Upper lobe of left lung (tissue), 6 donors: ENCODE data around the gene OPN1LW. TPM values are rescaled to one million over a fixed set of nuclear protein-coding genes. Genes with fewer than 3 reads are reported as not detected.
A peak's percentile ranks its signal among the peaks of the same experiment; 100 is the strongest.

ENCODE experiments used
- ATAC-seq, 2 donors: fragments of 200-7000 bp; cut with Tn5 transposase; one replicate each; pipeline ENCODE4 v1.9.1; 2022; ENCODE audit warnings: mild to moderate bottlenecking in 2 of 2, moderate library complexity in 2 of 2; ENCODE audit not compliant: low FRiP score in 2 of 2
- DNase-seq, 2 donors: peaks; one replicate each; pipeline ENCODE4 v3.0.0-alpha.2; 2019 to 2020
- H3K27ac ChIP-seq, 4 donors: fragments of 200-600 bp; sonication (generic); one replicate each; pipeline ENCODE4 v1.5.1; 2016 to 2019
- H3K27me3 ChIP-seq, 4 donors: fragments of 200-600 bp; sonication (generic); one replicate each; pipeline ENCODE4 v1.5.1; 2017 to 2019
- H3K36me3 ChIP-seq, 4 donors: fragments of 200-600 bp; sonication (generic); one replicate each; pipeline ENCODE4 v1.5.1; 2016 to 2019
- H3K4me1 ChIP-seq, 4 donors: fragments of 200-600 bp; sonication (generic); one replicate each; pipeline ENCODE4 v1.5.1; 2018 to 2019
- H3K4me3 ChIP-seq, 4 donors: fragments of 200-600 bp; sonication (generic); one replicate each; pipeline ENCODE4 v1.5.1; 2017 to 2019; ENCODE audit warnings: mild to moderate bottlenecking in 2 of 4, moderate library complexity in 1 of 4
- H3K9me3 ChIP-seq, 4 donors: fragments of 200-600 bp; sonication (generic); one replicate each; pipeline ENCODE4 v1.5.1; 2018 to 2019
- EP300 ChIP-seq, 4 donors: sonication (generic); formaldehyde crosslinking; IDR thresholded peaks; one replicate each; pipeline ENCODE4 v1.5.1; 2017; ENCODE audit warnings: antibody characterized with exemption in 4 of 4, control low read depth in 2 of 4
- POLR2A ChIP-seq, 4 donors: fragments of 450-650 bp; IDR thresholded peaks; one replicate each; pipeline ENCODE4 v1.5.1; 2016 to 2017; ENCODE audit warnings: antibody characterized with exemption in 4 of 4, mild to moderate bottlenecking in 2 of 4
- POLR2AphosphoS5 ChIP-seq, 2 donors: sonication (generic); formaldehyde crosslinking; IDR thresholded peaks; one replicate each; pipeline ENCODE4 v1.5.1; 2017; ENCODE audit warnings: antibody characterized with exemption in 2 of 2
- WGBS, 2 donors: methylation state at CpG; one replicate each; pipeline ENCODE4 v1.1.5; 2017 to 2018; 5-methylcytosine and 5-hydroxymethylcytosine counted together
- total RNA-seq, 6 donors: library from RNA; depleted of rRNA in 4 of 6; stranded (reverse); fragments of >200 nt in 4 of 6; gene quantifications; one replicate each; pipeline versions ENCODE4 v1.1.0 to v1.2.1, GENCODE V29; 2016 to 2021
- TF ChIP-seq, protein P1 (sequence below), 6 experiments: fragments of 450-650 bp in 4 of 6; fragments of 200-600 bp in 2 of 6; sonication (generic) in 2 of 6; IDR thresholded peaks; one replicate each; pipeline ENCODE4 v1.5.1; 2016 to 2019; ENCODE audit warnings: antibody characterized with exemption in 6 of 6
- donor health status: DM: no; HTN: no; CAD: no; lungs with moderate emphysema.
- donor health status: DM: no; HTN: yes; CAD: no; lungs with severe emphysema.

Gene OPN1LW
- total RNA-seq, 6 donors from 2014 or later, result not detected

DNA sequence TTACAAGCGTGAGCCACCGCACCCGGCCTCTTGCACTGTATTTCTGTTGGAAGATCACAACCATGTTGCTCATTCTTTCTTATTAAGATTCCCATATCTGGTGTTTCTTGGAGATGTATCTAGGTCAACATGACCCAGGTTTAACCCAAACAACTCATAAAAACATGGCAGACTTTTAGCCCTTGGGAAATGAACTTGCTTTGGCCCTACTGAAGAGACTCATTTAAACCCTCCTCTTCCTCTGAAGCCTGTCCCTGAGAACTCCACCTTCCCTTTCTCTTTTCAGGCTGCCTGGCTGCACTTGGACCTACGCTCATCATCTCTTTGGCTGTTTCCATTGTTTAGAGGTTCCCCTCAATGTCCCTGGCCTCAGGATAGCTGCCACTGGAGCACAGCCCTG is 22.8 kb upstream of the OPN1LW start:
- Histone ChIP-seq H3K27me3 (peaks cover 0 to 4% (median 0%) of the 10 kb centered on the region in 4 donors), H3K36me3 (no peaks in the 10 kb centered on the region), H3K9me3 (peaks cover 0 to 10% (median 0%) of the 10 kb centered on the region in 4 donors), H3K4me3 (no peak overlapping the region), H3K27ac (no peak overlapping the region), H3K4me1 (peaks cover 0 to 9% (median 1%) of the 10 kb centered on the region in 4 donors)
- no peak for TF ChIP-seq POLR2A (IDR thresholded peaks at IDR 0.05)
- TF ChIP-seq POLR2AphosphoS5 (IDR thresholded peaks at IDR 0.05), result no peak
- TF ChIP-seq, protein P1, sequence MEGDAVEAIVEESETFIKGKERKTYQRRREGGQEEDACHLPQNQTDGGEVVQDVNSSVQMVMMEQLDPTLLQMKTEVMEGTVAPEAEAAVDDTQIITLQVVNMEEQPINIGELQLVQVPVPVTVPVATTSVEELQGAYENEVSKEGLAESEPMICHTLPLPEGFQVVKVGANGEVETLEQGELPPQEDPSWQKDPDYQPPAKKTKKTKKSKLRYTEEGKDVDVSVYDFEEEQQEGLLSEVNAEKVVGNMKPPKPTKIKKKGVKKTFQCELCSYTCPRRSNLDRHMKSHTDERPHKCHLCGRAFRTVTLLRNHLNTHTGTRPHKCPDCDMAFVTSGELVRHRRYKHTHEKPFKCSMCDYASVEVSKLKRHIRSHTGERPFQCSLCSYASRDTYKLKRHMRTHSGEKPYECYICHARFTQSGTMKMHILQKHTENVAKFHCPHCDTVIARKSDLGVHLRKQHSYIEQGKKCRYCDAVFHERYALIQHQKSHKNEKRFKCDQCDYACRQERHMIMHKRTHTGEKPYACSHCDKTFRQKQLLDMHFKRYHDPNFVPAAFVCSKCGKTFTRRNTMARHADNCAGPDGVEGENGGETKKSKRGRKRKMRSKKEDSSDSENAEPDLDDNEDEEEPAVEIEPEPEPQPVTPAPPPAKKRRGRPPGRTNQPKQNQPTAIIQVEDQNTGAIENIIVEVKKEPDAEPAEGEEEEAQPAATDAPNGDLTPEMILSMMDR (IDR thresholded peaks at IDR 0.05), result no peak
- no peak for TF ChIP-seq EP300 (IDR thresholded peaks at IDR 0.05)
- 78 to 82% methylated on average over 4 of the region's 4 CpGs for WGBS, 2 donors
- DNase-seq (no peak), ATAC-seq (no peak)

DNA sequence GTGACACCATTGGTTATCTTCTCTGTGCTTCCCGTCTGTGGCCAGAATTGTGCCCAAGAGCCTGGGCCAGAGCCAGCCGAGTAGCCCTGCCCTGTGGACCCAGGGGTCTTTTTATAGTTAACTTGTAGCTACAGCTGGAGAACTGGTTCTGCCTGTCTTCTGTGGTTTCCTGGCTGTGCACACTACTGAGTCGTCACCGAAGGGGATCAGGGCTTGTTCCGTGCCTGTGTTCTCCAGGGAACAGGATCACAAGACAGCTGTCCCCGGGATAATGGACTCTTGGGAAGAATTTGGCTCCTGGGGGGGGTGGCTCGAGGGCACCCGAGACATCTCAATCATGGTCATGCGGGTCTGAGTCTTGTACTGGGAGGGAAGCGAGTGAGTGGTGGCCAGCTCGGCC is 22.1 kb upstream of the OPN1LW start:
- H3K36me3 ChIP-seq, result no peaks in the 10 kb centered on the region
- TF ChIP-seq POLR2AphosphoS5 (IDR thresholded peaks at IDR 0.05) (no peak), EP300 (IDR thresholded peaks at IDR 0.05) (no peak), POLR2A (IDR thresholded peaks at IDR 0.05) (no peak)
- TF ChIP-seq, protein P1 (IDR thresholded peaks at IDR 0.05), result no peak
- DNase-seq, result no peak
- H3K4me3 ChIP-seq, result no peak overlapping the region
- H3K4me1 ChIP-seq, result peaks cover 0 to 9% (median 1%) of the 10 kb centered on the region in 4 donors
- no peak for ATAC-seq
- peak overlapping the region in 2 of 4 donors; percentile 4 to 42 for H3K27ac ChIP-seq
- H3K9me3 ChIP-seq, result peaks cover 0 to 11% (median 0%) of the 10 kb centered on the region in 4 donors
- WGBS, 2 donors, result 50 to 71% methylated on average over 2 to 11 of the region's 11 CpGs
- H3K27me3 ChIP-seq, result peaks cover 0 to 4% (median 0%) of the 10 kb centered on the region in 4 donors

DNA sequence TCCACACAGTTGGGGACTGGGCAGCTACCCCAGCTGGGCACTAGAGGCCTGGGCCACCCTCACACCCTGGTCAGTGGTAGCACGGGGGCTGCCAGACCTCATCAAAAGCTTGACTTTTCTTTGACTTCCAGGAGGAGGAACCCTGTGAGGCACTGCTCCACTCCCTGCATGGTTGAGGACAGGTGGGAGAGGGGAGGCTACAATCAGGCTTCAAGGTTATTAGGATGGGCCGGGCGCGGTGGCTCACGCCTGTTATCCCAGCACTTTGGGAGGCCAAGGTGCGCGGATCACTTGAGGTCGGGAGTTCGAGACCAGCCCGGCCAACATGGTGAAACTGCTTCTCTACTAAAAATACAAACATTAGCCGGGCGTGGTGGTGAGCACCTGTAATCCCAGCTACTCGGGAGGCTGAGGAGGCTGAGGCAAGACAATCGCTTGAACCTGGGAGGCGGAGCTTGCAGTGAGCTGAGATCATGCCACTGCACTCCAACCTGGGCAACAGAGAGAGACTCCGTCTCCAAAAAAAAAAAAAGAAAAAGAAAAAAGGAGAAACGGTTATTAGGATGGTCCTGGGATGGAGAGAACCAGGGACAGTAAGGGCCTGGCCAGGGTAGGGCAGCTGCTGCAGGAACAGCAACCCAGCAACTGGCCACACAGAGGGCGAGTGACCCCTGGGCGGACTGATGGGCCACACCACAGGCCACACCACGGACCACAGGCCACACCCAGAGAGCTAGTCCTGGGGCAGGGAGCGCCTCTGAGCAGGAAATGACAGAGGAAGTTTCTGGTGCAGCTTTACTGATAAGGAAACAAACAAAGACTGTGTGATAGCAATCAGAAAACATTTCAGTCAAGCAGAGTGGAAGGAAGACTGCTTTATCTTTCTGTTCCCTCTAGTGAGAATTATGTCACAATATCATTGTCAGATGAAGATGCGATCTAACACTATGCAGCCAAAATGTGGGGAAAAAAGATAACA is 20.5 kb upstream of the OPN1LW start:
- H3K27me3 ChIP-seq, result peaks cover 0 to 4% (median 0%) of the 10 kb centered on the region in 4 donors
- peak overlapping the region in 1 of 4 donors; percentile 27 for H3K27ac ChIP-seq
- H3K36me3 ChIP-seq, result no peaks in the 10 kb centered on the region
- H3K9me3 ChIP-seq, result peaks cover 0 to 11% (median 0%) of the 10 kb centered on the region in 4 donors
- ATAC-seq, result peak in 1 of 2 donors; percentile 77
- no peak overlapping the region for H3K4me3 ChIP-seq
- WGBS, 2 donors, result 71 to 80% methylated on average over 18 to 22 of the region's 22 CpGs
- peaks cover 0 to 9% (median 1%) of the 10 kb centered on the region in 4 donors for H3K4me1 ChIP-seq
- DNase-seq, result peak in 1 of 2 donors; percentile 72
- peak in 1 of 4 donors; percentile 53 for TF ChIP-seq EP300 (IDR thresholded peaks at IDR 0.05)
- peak; percentile 50 to 54 for TF ChIP-seq POLR2AphosphoS5 (IDR thresholded peaks at IDR 0.05)
- TF ChIP-seq POLR2A (IDR thresholded peaks at IDR 0.05), result no peak
- TF ChIP-seq, protein P1 (IDR thresholded peaks at IDR 0.05), result no peak

DNA sequence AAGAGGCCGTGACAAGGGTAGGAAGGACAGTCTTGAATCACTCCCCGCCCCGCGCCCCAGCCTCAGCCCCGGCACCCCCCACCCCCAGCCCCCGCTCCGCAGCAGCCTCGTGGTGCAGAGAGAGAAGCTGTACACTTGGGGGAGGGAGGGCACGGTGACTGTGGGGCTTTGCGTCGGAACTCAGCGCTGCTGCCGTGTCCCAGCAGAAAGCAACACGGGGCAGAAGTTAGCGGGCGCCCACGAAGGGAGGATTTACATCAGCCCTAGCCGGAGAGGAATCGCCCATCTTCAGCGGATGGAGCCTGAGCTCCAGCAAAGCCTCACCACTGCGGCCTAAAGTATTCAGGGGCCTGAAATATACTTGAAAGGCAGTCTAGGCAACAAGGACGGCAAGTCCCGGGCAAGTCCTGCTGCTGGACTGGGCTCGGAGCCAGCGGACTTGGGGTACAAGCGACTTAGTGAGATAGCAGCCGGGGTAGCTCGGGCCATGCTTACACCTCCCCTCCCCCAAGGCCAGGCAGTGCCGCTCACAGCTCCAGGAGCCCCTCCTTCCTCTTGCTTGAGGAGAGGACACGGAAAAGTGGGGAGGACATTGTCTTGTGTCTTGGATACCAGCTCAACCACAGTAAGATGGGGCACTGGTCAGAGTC is 18.5 kb upstream of the OPN1LW start:
- Histone ChIP-seq H3K27ac (no peak overlapping the region), H3K27me3 (peaks cover 0 to 4% (median 0%) of the 10 kb centered on the region in 4 donors), H3K36me3 (no peaks in the 10 kb centered on the region), H3K9me3 (peaks cover 0 to 6% (median 0%) of the 10 kb centered on the region in 4 donors), H3K4me3 (no peak overlapping the region), H3K4me1 (peaks cover 0 to 9% (median 1%) of the 10 kb centered on the region in 4 donors)
- DNase-seq, result no peak
- no peak for ATAC-seq
- WGBS, 2 donors, result 85% methylated on average over 30 of the region's 30 CpGs; no CpG with 5 or more reads in 1 of the 2 donors
- TF ChIP-seq, protein P1 (IDR thresholded peaks at IDR 0.05), result no peak
- TF ChIP-seq POLR2AphosphoS5 (IDR thresholded peaks at IDR 0.05) (no peak), EP300 (IDR thresholded peaks at IDR 0.05) (no peak), POLR2A (IDR thresholded peaks at IDR 0.05) (no peak)
